Measurements from ENCODE around the gene NR1H2. TPM values are rescaled to one million over a fixed set of nuclear protein-coding genes. Genes with fewer than 3 reads are reported as not detected.
"Not testable (repeated sequence)": the region's sequence is repeated elsewhere in the genome, so short reads cannot be mapped to it uniquely, and the experiment has no call there.

Gene NR1H2
- polyA plus RNA-seq, 3 donors = 77.1 to 111 (median 78.9) TPM

GRCh38 chr19:50344661-50345318, 31.5 kb upstream of the NR1H2 start:
- DNase-seq = peak; percentile 58 to 71 (median 59)
- peaks cover 0 to 2% of the 10 kb centered on the region in 2 donors for H3K36me3 ChIP-seq (replicated peaks in 1 of 2; ENCODE audit: control insufficient read depth in 1 of 2, insufficient read depth in 2 of 2, low read length in 2 of 2)
- Mint-ChIP-seq H3K9me3 (peaks cover 0 to 4% (median 3%) of the 10 kb centered on the region in 7 donors), H3K4me3 (peak overlapping the region; percentile 76 to 88), H3K36me3 (peaks cover 3 to 11% of the 10 kb centered on the region in 2 donors), H3K27me3 (ENCODE audit: low read depth in 3 of 3) (peaks cover 0 to 3% (median 0%) of the 10 kb centered on the region in 3 donors), H3K4me1 (peaks cover 71% of the 10 kb centered on the region), H3K27ac (peak overlapping the region; percentile 74 to 96 (median 88))
- peak overlapping the region; percentile 70 to 87 for H3K27ac ChIP-seq (ENCODE audit: low read depth in 1 of 2, low read length in 2 of 2)
- WGBS (ENCODE audit: insufficient coverage) = no CpG with 5 or more reads among the region's 8 CpGs
- no peaks in the 10 kb centered on the region for H3K9me3 ChIP-seq (replicated peaks in 1 of 2; ENCODE audit: control insufficient read depth in 1 of 2, insufficient read depth in 1 of 2, low read length in 2 of 2)
- H3K4me2 ChIP-seq (replicated peaks; ENCODE audit: extremely low read depth, low read length, poor library complexity, severe bottlenecking) = peak overlapping the region; percentile 93
- intact Hi-C loops (cut with micrococcal nuclease) = no loop called here
- H3K4me1 ChIP-seq (ENCODE audit: control insufficient read depth in 1 of 2, insufficient read depth in 2 of 2, low read length in 2 of 2) = peaks cover 82 to 85% of the 10 kb centered on the region in 2 donors
- peak overlapping the region; percentile 51 to 97 (median 88) for H3K4me3 ChIP-seq (replicated peaks in 1 of 3; ENCODE audit: low read depth in 2 of 3, low read length in 3 of 3)
- TF ChIP-seq CTCF (IDR thresholded peaks at IDR 0.05) = no peak
- peak overlapping the region; percentile 21 for H2AFZ ChIP-seq (ENCODE audit: insufficient read depth, low read depth, low read length, poor library complexity, severe bottlenecking)
- H3K79me2 ChIP-seq (ENCODE audit: insufficient read depth, low read length) = peaks cover 46% of the 10 kb centered on the region
- H3K9ac ChIP-seq (ENCODE audit: insufficient read depth, low read length, poor library complexity, severe bottlenecking) = peak overlapping the region; percentile 61
- peaks cover 19% of the 10 kb centered on the region for H4K20me1 ChIP-seq (ENCODE audit: insufficient read depth, low read length)
- no peaks in the 10 kb centered on the region for H3K27me3 ChIP-seq (ENCODE audit: control insufficient read depth in 2 of 2, insufficient read depth in 2 of 2, low read length in 2 of 2)

- Histone ChIP-seq H3K79me2 (ENCODE audit: insufficient read depth, low read length) (peaks cover 28% of the 10 kb centered on the region), H3K4me2 (replicated peaks; ENCODE audit: extremely low read depth, low read length, poor library complexity, severe bottlenecking) (peak overlapping the region; percentile 22), H3K4me3 (replicated peaks in 1 of 3; ENCODE audit: low read depth in 2 of 3, low read length in 3 of 3) (peak overlapping the region in 1 of 3 experiments; percentile 39), H3K4me1 (ENCODE audit: control insufficient read depth in 1 of 2, insufficient read depth in 2 of 2, low read length in 2 of 2) (peaks cover 61% of the 10 kb centered on the region in 2 donors), H3K27ac (ENCODE audit: low read depth in 1 of 2, low read length in 2 of 2) (peak overlapping the region in 1 of 2 donors; percentile 69)
- H3K4me3 Mint-ChIP-seq = peak overlapping the region in 1 of 2 donors; percentile 70
- H3K9ac ChIP-seq (ENCODE audit: insufficient read depth, low read length, poor library complexity, severe bottlenecking); intact Hi-C loops (cut with micrococcal nuclease); H3K36me3 ChIP-seq (replicated peaks in 1 of 2; ENCODE audit: control insufficient read depth in 1 of 2, insufficient read depth in 2 of 2, low read length in 2 of 2); H3K9me3 ChIP-seq (replicated peaks in 1 of 2; ENCODE audit: control insufficient read depth in 1 of 2, insufficient read depth in 1 of 2, low read length in 2 of 2); H2AFZ ChIP-seq (ENCODE audit: insufficient read depth, low read depth, low read length, poor library complexity, severe bottlenecking); H4K20me1 ChIP-seq (ENCODE audit: insufficient read depth, low read length); H3K36me3 Mint-ChIP-seq; H3K27me3 Mint-ChIP-seq (ENCODE audit: low read depth in 3 of 3); H3K27me3 ChIP-seq (ENCODE audit: control insufficient read depth in 2 of 2, insufficient read depth in 2 of 2, low read length in 2 of 2); H3K9me3 Mint-ChIP-seq: not testable (repeated sequence)
- 23% methylated on average over 4 of the region's 8 CpGs for WGBS (ENCODE audit: insufficient coverage)
- peak in 2 of 3 donors; percentile 32 to 37 for DNase-seq
- H3K4me1 Mint-ChIP-seq = peaks cover 52% of the 10 kb centered on the region
- peak overlapping the region; percentile 66 to 87 (median 79) for H3K27ac Mint-ChIP-seq
These were observed 29.1 kb upstream of the NR1H2 start for GRCh38 chr19:50347089-50347581.

Data from CD14-positive monocyte (primary cell).